Transverse colon (tissue), 4 donors: ENCODE results near the gene STING1. TPM values are rescaled to one million over a fixed set of nuclear protein-coding genes. Genes with fewer than 3 reads are reported as not detected.

Experiments used
- DNase-seq: peaks from one replicate; pipeline ENCODE4 v3.0.0-alpha.2; 2019
- H3K27ac ChIP-seq, 4 donors: fragments of 200-600 bp; sonication (generic); 2 replicates each; pipeline ENCODE4 v1.5.1; 2016 to 2018; ENCODE audit warnings: inconsistent platforms in 4 of 4
- H3K27me3 ChIP-seq: fragments of 200-600 bp; sonication (generic); 2 replicates; pipeline ENCODE4 v1.5.1; 2017; ENCODE audit warnings: inconsistent platforms
- H3K36me3 ChIP-seq, 4 donors: fragments of 200-600 bp; sonication (generic); 2 replicates each; pipeline ENCODE4 v1.5.1; 2017 to 2019; ENCODE audit warnings: inconsistent platforms in 4 of 4
- H3K4me1 ChIP-seq, 4 donors: fragments of 200-600 bp; sonication (generic); 2 replicates each; pipeline ENCODE4 v1.5.1; 2017 to 2020; ENCODE audit warnings: inconsistent platforms in 4 of 4
- H3K4me3 ChIP-seq, 4 donors: fragments of 200-600 bp; sonication (generic); 1 replicate in 1 of 4; 2 replicates in 3 of 4; pipeline versions ENCODE4 v1.5.1 to v1.6.1; 2017 to 2019; ENCODE audit warnings: inconsistent platforms in 4 of 4
- H3K9me3 ChIP-seq, 2 donors: fragments of 200-600 bp; sonication (generic); 2 replicates each; pipeline ENCODE4 v1.5.1; 2017 to 2019; ENCODE audit warnings: inconsistent platforms in 2 of 2
- EP300 ChIP-seq: sonication (generic); formaldehyde crosslinking; IDR thresholded peaks from one replicate; pipeline ENCODE4 v1.6.1; 2017; ENCODE audit warnings: antibody characterized with exemption, low read depth
- POLR2A ChIP-seq: fragments of 450-650 bp; IDR thresholded peaks from one replicate; pipeline ENCODE4 v1.6.1; 2016; ENCODE audit warnings: antibody characterized with exemption, mild to moderate bottlenecking, moderate library complexity
- POLR2AphosphoS5 ChIP-seq, 3 donors: sonication (generic); formaldehyde crosslinking; IDR thresholded peaks; one replicate each; pipeline ENCODE4 v1.6.1; 2016; ENCODE audit warnings: antibody characterized with exemption in 3 of 3
- WGBS, 2 donors: methylation state at CpG; one replicate each; pipeline ENCODE4 v1.1.5; 2018; ENCODE audit warnings: low coverage in 1 of 2; 5-methylcytosine and 5-hydroxymethylcytosine counted together
- in situ Hi-C, 4 donors: fragments of 200-750 bp; cut with MboI; loops; one replicate each; pipeline versions ENCODE4 v1.15.0 to v1.15.1; 2017; ENCODE audit warnings: low sequenced_read_pairs in 3 of 4, low pct_ligation_motif_present in 1 of 4, low pct_unique_long_range_greater_than_20kb in 1 of 4
- intact Hi-C: fragments of 100-400 bp; cut with DNase I; formaldehyde crosslinking; loops from one replicate; pipeline ENCODE4 v1.15.1; 2023; ENCODE audit warnings: low total_unique reads
- total RNA-seq, 4 donors: library from RNA; depleted of rRNA; stranded (reverse); fragments of >200 nt; gene quantifications; one replicate each; pipeline ENCODE4 v1.1.0, GENCODE V29; 2016
- TF ChIP-seq, protein P1 (sequence below), 5 experiments: fragments of 200-600 bp in 3 of 5; fragments of 450-650 bp in 2 of 5; sonication (generic) in 3 of 5; IDR thresholded peaks; 1 replicate in 2 of 5; 2 replicates in 3 of 5; pipeline ENCODE4 v1.5.1; 2016 to 2017; ENCODE audit warnings: antibody characterized with exemption in 5 of 5, inconsistent platforms in 3 of 5, mild to moderate bottlenecking in 2 of 5, moderate library complexity in 1 of 5

Gene STING1
- total RNA-seq, 4 donors from 2014 or later = 12.2 to 51.5 (median 19.1) TPM

DNA sequence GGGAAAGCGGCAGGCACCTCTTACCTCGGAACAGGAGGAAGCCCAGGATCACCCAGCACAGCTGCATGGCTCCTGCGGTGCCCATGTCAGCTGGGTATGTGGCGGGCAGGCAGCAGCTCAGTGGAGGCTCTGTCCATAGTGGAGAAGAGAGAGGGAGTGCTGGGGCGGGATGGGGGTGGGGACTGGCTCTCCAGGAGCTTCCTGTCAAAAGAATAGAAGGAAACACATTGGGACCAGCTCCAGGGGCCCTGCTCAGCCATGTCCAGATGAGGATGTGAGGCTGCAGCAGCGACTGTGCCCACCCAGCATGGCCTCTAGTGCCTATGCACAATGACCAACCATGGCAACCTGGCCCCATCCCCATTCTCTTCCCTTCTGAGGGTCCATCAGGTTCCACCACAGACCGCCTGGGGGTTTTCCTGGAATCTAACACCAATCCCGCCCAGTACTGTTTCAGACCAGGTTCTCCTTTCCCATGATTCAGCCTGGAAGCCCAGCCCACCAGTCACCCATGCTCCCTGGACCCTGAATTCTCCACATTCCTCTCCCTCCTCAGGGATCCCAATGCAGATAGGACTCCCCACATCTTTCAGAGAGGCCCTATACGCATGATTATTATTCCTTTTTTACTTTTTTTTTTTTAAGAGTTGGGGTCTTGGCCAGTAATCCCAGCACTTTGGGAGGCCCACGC is 19.8 kb downstream of the STING1 start, which contains the start of gene ECSCR:
ECSCR (minus strand) TSS at position 158 of the 691 bp plus-strand sequence; CDS start at position 85, 73 bp downstream.
- Histone ChIP-seq H3K27me3 (no peaks in the 10 kb centered on the region), H3K9me3 (no peaks in the 10 kb centered on the region), H3K27ac (peak within 1 kb of the TSS; percentile 11 to 49 (median 33)), H3K4me3 (no peak within 1 kb of the TSS), H3K4me1 (peaks cover 0 to 19% (median 9%) of the 10 kb centered on the region in 4 donors), H3K36me3 (no peaks in the 10 kb centered on the region)
- 84 to 100% methylated on average over 3 to 10 of the region's 10 CpGs for WGBS, 2 donors
- TF ChIP-seq, protein P1, sequence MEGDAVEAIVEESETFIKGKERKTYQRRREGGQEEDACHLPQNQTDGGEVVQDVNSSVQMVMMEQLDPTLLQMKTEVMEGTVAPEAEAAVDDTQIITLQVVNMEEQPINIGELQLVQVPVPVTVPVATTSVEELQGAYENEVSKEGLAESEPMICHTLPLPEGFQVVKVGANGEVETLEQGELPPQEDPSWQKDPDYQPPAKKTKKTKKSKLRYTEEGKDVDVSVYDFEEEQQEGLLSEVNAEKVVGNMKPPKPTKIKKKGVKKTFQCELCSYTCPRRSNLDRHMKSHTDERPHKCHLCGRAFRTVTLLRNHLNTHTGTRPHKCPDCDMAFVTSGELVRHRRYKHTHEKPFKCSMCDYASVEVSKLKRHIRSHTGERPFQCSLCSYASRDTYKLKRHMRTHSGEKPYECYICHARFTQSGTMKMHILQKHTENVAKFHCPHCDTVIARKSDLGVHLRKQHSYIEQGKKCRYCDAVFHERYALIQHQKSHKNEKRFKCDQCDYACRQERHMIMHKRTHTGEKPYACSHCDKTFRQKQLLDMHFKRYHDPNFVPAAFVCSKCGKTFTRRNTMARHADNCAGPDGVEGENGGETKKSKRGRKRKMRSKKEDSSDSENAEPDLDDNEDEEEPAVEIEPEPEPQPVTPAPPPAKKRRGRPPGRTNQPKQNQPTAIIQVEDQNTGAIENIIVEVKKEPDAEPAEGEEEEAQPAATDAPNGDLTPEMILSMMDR (IDR thresholded peaks at IDR 0.05) = no peak
- TF ChIP-seq POLR2A = no peak
- no peak for TF ChIP-seq POLR2AphosphoS5 (IDR thresholded peaks at IDR 0.05)
- TF ChIP-seq EP300 = no peak
- in situ Hi-C loops = no loop called here
- intact Hi-C loops = no loop called here
- DNase-seq = no peak

DNA sequence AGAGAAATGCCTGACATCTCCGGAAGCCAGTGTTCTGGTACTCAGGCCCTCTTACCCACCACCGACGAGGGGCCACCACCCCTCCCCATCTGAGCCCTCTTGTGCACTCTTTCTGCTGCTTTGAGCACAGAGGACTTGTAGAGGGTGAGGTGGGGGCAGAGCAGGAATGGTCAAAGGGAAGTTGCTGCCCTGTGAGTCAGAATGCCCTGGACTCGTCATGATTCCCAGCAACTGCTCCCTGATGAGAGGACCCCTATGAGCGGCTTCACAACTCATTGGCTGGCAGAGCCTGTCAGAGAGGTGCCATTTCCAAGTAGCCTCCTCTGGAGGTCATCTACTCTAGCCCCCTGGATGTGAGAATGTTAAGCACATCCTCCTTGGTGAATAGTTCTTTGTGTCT is 20.9 kb downstream of the STING1 start:
- in situ Hi-C loops (no loop called here), intact Hi-C loops (no loop called here)
- H3K27me3 ChIP-seq = no peaks in the 10 kb centered on the region
- DNase-seq = no peak
- H3K9me3 ChIP-seq = no peaks in the 10 kb centered on the region
- H3K4me3 ChIP-seq = no peak overlapping the region
- H3K36me3 ChIP-seq = no peaks in the 10 kb centered on the region
- peaks cover 0 to 19% (median 9%) of the 10 kb centered on the region in 4 donors for H3K4me1 ChIP-seq
- H3K27ac ChIP-seq = peak overlapping the region in 3 of 4 donors; percentile 11 to 49 (median 35)
- no peak for TF ChIP-seq POLR2A
- TF ChIP-seq, protein P1 (IDR thresholded peaks at IDR 0.05) = no peak
- no peak for TF ChIP-seq POLR2AphosphoS5 (IDR thresholded peaks at IDR 0.05)
- no peak for TF ChIP-seq EP300
- WGBS, 2 donors = 91% methylated on average over 5 of the region's 5 CpGs; no CpG with 5 or more reads in 1 of the 2 donors

DNA sequence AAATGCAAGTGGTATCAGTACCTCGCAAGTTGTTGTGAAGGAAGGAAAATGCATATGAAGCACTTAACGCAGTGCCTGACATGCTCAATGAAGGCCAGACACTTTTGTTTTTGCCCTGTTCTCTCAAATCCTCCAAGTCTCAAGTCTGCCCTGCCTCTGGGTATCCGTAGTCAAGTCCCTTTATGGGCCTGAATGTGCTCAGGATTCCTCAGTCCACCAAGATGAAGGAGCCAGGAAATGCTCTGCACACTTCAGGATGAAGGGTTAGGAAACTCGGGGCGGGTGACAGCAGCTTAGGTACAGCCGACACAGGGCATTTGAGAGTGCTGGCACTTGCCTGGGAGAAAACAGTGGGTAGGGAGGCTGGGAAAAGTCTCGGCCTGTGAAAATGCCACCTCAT is 21.4 kb downstream of the STING1 start:
- in situ Hi-C loops (no loop called here), intact Hi-C loops (no loop called here)
- TF ChIP-seq, protein P1 (IDR thresholded peaks at IDR 0.05) = no peak
- no peak for TF ChIP-seq EP300
- no peak for TF ChIP-seq POLR2AphosphoS5 (IDR thresholded peaks at IDR 0.05)
- peaks cover 0 to 19% (median 9%) of the 10 kb centered on the region in 4 donors for H3K4me1 ChIP-seq
- peak overlapping the region in 2 of 4 donors; percentile 11 to 17 for H3K27ac ChIP-seq
- no peak for DNase-seq
- H3K27me3 ChIP-seq = no peaks in the 10 kb centered on the region
- 82 to 90% methylated on average over 2 to 7 of the region's 7 CpGs for WGBS, 2 donors
- no peaks in the 10 kb centered on the region for H3K36me3 ChIP-seq
- no peaks in the 10 kb centered on the region for H3K9me3 ChIP-seq
- H3K4me3 ChIP-seq = no peak overlapping the region

DNA sequence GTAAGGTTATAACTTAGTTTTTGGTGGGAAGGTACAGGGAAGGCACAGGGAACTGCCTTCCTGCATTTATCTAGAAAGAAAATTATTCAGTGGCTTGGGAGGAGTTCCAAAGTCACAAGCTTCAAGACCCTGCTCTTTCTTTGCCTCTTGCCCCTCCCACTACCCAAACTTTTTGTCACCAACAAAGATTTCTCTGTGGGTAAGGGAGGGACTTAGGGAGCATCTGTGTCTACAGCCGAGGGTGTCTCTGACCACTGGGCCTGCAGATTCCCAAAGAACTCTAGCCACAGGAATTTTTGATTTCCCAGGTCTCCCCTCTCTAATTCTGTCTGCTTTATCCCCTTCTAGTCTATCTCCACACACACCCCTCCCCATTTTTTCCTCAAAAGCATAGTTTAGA is 22.1 kb downstream of the STING1 start:
- no peak for DNase-seq
- Histone ChIP-seq H3K36me3 (no peaks in the 10 kb centered on the region), H3K4me1 (peaks cover 0 to 19% (median 9%) of the 10 kb centered on the region in 4 donors), H3K9me3 (no peaks in the 10 kb centered on the region), H3K27ac (peak overlapping the region in 3 of 4 donors; percentile 17 to 55 (median 38)), H3K4me3 (no peak overlapping the region), H3K27me3 (no peaks in the 10 kb centered on the region)
- 80 to 100% methylated on average over 1 of the region's 1 CpG for WGBS, 2 donors
- TF ChIP-seq EP300 = no peak
- TF ChIP-seq, protein P1 (IDR thresholded peaks at IDR 0.05) = no peak
- no peak for TF ChIP-seq POLR2AphosphoS5 (IDR thresholded peaks at IDR 0.05)
- TF ChIP-seq POLR2A = no peak
- intact Hi-C loops = no loop called here
- in situ Hi-C loops = no loop called here
